ENCODE measurements around the gene ADAMTS2. TPM values are rescaled to one million over a fixed set of nuclear protein-coding genes. Genes with fewer than 3 reads are reported as not detected.

Gene ADAMTS2
- polyA plus RNA-seq, 3 donors, result 0.74 to 2.3 TPM; not detected in 1

GRCh38 chr5:179185941-179186411 lies 159.3 kb downstream of the ADAMTS2 start:
- H3K9ac ChIP-seq (ENCODE audit: insufficient read depth, low read length, poor library complexity, severe bottlenecking), result no peak overlapping the region
- H3K4me2 ChIP-seq (replicated peaks; ENCODE audit: extremely low read depth, low read length, poor library complexity, severe bottlenecking), result no peak overlapping the region
- no peaks in the 10 kb centered on the region for H3K36me3 ChIP-seq (replicated peaks in 1 of 2; ENCODE audit: control insufficient read depth in 1 of 2, insufficient read depth in 2 of 2, low read length in 2 of 2)
- no peak overlapping the region for H3K4me3 ChIP-seq (replicated peaks in 1 of 3; ENCODE audit: low read depth in 2 of 3, low read length in 3 of 3)
- no peak for DNase-seq
- no peak overlapping the region for H3K27ac Mint-ChIP-seq
- H3K4me1 Mint-ChIP-seq, result no peaks in the 10 kb centered on the region
- TF ChIP-seq, protein P1, sequence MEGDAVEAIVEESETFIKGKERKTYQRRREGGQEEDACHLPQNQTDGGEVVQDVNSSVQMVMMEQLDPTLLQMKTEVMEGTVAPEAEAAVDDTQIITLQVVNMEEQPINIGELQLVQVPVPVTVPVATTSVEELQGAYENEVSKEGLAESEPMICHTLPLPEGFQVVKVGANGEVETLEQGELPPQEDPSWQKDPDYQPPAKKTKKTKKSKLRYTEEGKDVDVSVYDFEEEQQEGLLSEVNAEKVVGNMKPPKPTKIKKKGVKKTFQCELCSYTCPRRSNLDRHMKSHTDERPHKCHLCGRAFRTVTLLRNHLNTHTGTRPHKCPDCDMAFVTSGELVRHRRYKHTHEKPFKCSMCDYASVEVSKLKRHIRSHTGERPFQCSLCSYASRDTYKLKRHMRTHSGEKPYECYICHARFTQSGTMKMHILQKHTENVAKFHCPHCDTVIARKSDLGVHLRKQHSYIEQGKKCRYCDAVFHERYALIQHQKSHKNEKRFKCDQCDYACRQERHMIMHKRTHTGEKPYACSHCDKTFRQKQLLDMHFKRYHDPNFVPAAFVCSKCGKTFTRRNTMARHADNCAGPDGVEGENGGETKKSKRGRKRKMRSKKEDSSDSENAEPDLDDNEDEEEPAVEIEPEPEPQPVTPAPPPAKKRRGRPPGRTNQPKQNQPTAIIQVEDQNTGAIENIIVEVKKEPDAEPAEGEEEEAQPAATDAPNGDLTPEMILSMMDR (IDR thresholded peaks at IDR 0.05), result no peak
- 98% methylated on average over 8 of the region's 8 CpGs for WGBS (ENCODE audit: insufficient coverage)
- H2AFZ ChIP-seq (ENCODE audit: insufficient read depth, low read depth, low read length, poor library complexity, severe bottlenecking), result no peak overlapping the region
- H3K4me3 Mint-ChIP-seq, result no peak overlapping the region
- H4K20me1 ChIP-seq (ENCODE audit: insufficient read depth, low read length), result no peaks in the 10 kb centered on the region
- intact Hi-C loops (cut with micrococcal nuclease), result no loop called here
- no peak overlapping the region for H3K27ac ChIP-seq (ENCODE audit: low read depth in 1 of 2, low read length in 2 of 2)
- peaks cover 0 to 3% (median 0%) of the 10 kb centered on the region in 7 donors for H3K9me3 Mint-ChIP-seq
- H3K36me3 Mint-ChIP-seq, result no peaks in the 10 kb centered on the region
- no peaks in the 10 kb centered on the region for H3K4me1 ChIP-seq (ENCODE audit: control insufficient read depth in 1 of 2, insufficient read depth in 2 of 2, low read length in 2 of 2)
- H3K9me3 ChIP-seq (replicated peaks in 1 of 2; ENCODE audit: control insufficient read depth in 1 of 2, insufficient read depth in 1 of 2, low read length in 2 of 2), result no peaks in the 10 kb centered on the region
- H3K27me3 Mint-ChIP-seq (ENCODE audit: low read depth in 3 of 3), result peaks cover 3 to 11% (median 10%) of the 10 kb centered on the region in 3 donors
- peaks cover 0 to 5% of the 10 kb centered on the region in 2 donors for H3K27me3 ChIP-seq (ENCODE audit: control insufficient read depth in 2 of 2, insufficient read depth in 2 of 2, low read length in 2 of 2)
- H3K79me2 ChIP-seq (ENCODE audit: insufficient read depth, low read length), result no peaks in the 10 kb centered on the region

GRCh38 chr5:179185256-179185940 lies 159.9 kb downstream of the ADAMTS2 start:
- H3K4me3 ChIP-seq (replicated peaks in 1 of 3; ENCODE audit: low read depth in 2 of 3, low read length in 3 of 3), result no peak overlapping the region
- Mint-ChIP-seq H3K27ac (no peak overlapping the region), H3K27me3 (ENCODE audit: low read depth in 3 of 3) (peaks cover 3 to 12% (median 11%) of the 10 kb centered on the region in 3 donors), H3K4me3 (no peak overlapping the region), H3K9me3 (peaks cover 0 to 3% (median 0%) of the 10 kb centered on the region in 7 donors), H3K36me3 (no peaks in the 10 kb centered on the region), H3K4me1 (no peaks in the 10 kb centered on the region)
- no peaks in the 10 kb centered on the region for H3K4me1 ChIP-seq (ENCODE audit: control insufficient read depth in 1 of 2, insufficient read depth in 2 of 2, low read length in 2 of 2)
- no peaks in the 10 kb centered on the region for H3K36me3 ChIP-seq (replicated peaks in 1 of 2; ENCODE audit: control insufficient read depth in 1 of 2, insufficient read depth in 2 of 2, low read length in 2 of 2)
- TF ChIP-seq, protein P1 (IDR thresholded peaks at IDR 0.05), result no peak
- H3K79me2 ChIP-seq (ENCODE audit: insufficient read depth, low read length), result no peaks in the 10 kb centered on the region
- no peak overlapping the region for H3K4me2 ChIP-seq (replicated peaks; ENCODE audit: extremely low read depth, low read length, poor library complexity, severe bottlenecking)
- H3K27ac ChIP-seq (ENCODE audit: low read depth in 1 of 2, low read length in 2 of 2), result no peak overlapping the region
- no peak for DNase-seq
- no peak overlapping the region for H3K9ac ChIP-seq (ENCODE audit: insufficient read depth, low read length, poor library complexity, severe bottlenecking)
- intact Hi-C loops (cut with micrococcal nuclease), result no loop called here
- H4K20me1 ChIP-seq (ENCODE audit: insufficient read depth, low read length), result no peaks in the 10 kb centered on the region
- peaks cover 0 to 5% of the 10 kb centered on the region in 2 donors for H3K27me3 ChIP-seq (ENCODE audit: control insufficient read depth in 2 of 2, insufficient read depth in 2 of 2, low read length in 2 of 2)
- WGBS (ENCODE audit: insufficient coverage), result 96% methylated on average over 16 of the region's 16 CpGs
- no peak overlapping the region for H2AFZ ChIP-seq (ENCODE audit: insufficient read depth, low read depth, low read length, poor library complexity, severe bottlenecking)
- no peaks in the 10 kb centered on the region for H3K9me3 ChIP-seq (replicated peaks in 1 of 2; ENCODE audit: control insufficient read depth in 1 of 2, insufficient read depth in 1 of 2, low read length in 2 of 2)
